Urothelium cell line (cell line): ENCODE results near the gene ANKRD35.
A peak's percentile ranks its signal among the peaks of the same experiment; 100 is the strongest.
"Not testable (repeated sequence)": the region's sequence is repeated elsewhere in the genome, so short reads cannot be mapped to it uniquely, and the experiment has no call there.

Experiments used
- DNase-seq: peaks from one replicate; pipeline ENCODE4 v3.0.0; 2011; ENCODE audit warnings: low spot score, mixed read lengths
- FAIRE-seq: peaks from 2 replicates; lab custom pipeline; 2011; peaks lifted over from hg19 to GRCh38; lab: Jason Lieb, UNC

ANKRD35 gene

GRCh38 chr1:145858901-145859490 is 26.7 kb downstream of the ANKRD35 start, which contains the start of gene PIAS3:
Gene PIAS3, minus strand, starts transcription at chr1:145859081. Its CDS starts 91 bp downstream, at chr1:145858990.
- peak; percentile 71 for FAIRE-seq
- DNase-seq: peak; percentile 96

- DNase-seq (peak; percentile 62), FAIRE-seq (no peak)
Measured at GRCh38 chr1:145858238-145858900, 27.3 kb downstream of the ANKRD35 start.

- FAIRE-seq (no peak), DNase-seq (no peak)
Measured at GRCh38 chr1:145857170-145857569, 28.5 kb downstream of the ANKRD35 start.

GRCh38 chr1:145855426-145855948 is 30.2 kb downstream of the ANKRD35 start:
- FAIRE-seq (no peak), DNase-seq (no peak)

- no peak for FAIRE-seq
Measured at GRCh38 chr1:145849356-145850160, 36.1 kb downstream of the ANKRD35 start.

GRCh38 chr1:145847827-145848226 is 37.8 kb downstream of the ANKRD35 start:
- FAIRE-seq (no peak), DNase-seq (no peak)

More at GRCh38 chr1:145849356-145850160, 36.1 kb downstream of the ANKRD35 start:
- DNase-seq: peak; percentile 54

GRCh38 chr1:145846201-145846612 is 39.5 kb downstream of the ANKRD35 start:
- FAIRE-seq: no peak
- peak; percentile 44 for DNase-seq

- peak; percentile 87 for DNase-seq
- FAIRE-seq: no peak
Measured at GRCh38 chr1:145845514-145846161, 40.0 kb downstream of the ANKRD35 start, which contains the start of gene NUDT17. Gene NUDT17, plus strand, starts transcription at chr1:145845630. Its CDS starts 11 bp downstream, at chr1:145845641.

- no peak for FAIRE-seq
- DNase-seq: peak; percentile 19
Measured at GRCh38 chr1:145845144-145845513, 40.5 kb downstream of the ANKRD35 start.

GRCh38 chr1:145843031-145843430 is 42.6 kb downstream of the ANKRD35 start:
- FAIRE-seq: no peak
- DNase-seq: no peak

GRCh38 chr1:145837656-145838055 is 48.0 kb downstream of the ANKRD35 start:
- FAIRE-seq (no peak), DNase-seq (no peak)

GRCh38 chr1:145830810-145831209 is 54.9 kb downstream of the ANKRD35 start:
- not testable (repeated sequence) for FAIRE-seq, DNase-seq

GRCh38 chr1:145828367-145829026 is 57.2 kb downstream of the ANKRD35 start:
- FAIRE-seq: no peak
- no peak for DNase-seq

GRCh38 chr1:145827966-145828365 is 57.7 kb downstream of the ANKRD35 start:
- DNase-seq (no peak), FAIRE-seq (no peak)

GRCh38 chr1:145826030-145826429 is 59.6 kb downstream of the ANKRD35 start:
- no peak for DNase-seq
- FAIRE-seq: no peak

GRCh38 chr1:145824499-145824842 is 61.2 kb downstream of the ANKRD35 start:
- DNase-seq (no peak), FAIRE-seq (no peak)

- peak; percentile 91 for DNase-seq
- no peak for FAIRE-seq
Measured at GRCh38 chr1:145823565-145824498, 61.8 kb downstream of the ANKRD35 start, which contains the start of the genes POLR3C and RNF115. Gene POLR3C, plus strand, starts transcription at chr1:145824200. Its CDS starts 1,577 bp downstream, at chr1:145825777. Gene RNF115, minus strand, starts transcription at chr1:145824095. Its CDS starts 222 bp downstream, at chr1:145823873.

- FAIRE-seq, DNase-seq: not testable (repeated sequence)
Measured at GRCh38 chr1:145822779-145823331, 62.8 kb downstream of the ANKRD35 start.

- FAIRE-seq, DNase-seq: not testable (repeated sequence)
Measured at GRCh38 chr1:145818095-145818494, 67.6 kb downstream of the ANKRD35 start.
